ENCODE data around the gene HS3ST3B1. TPM values are rescaled to one million over a fixed set of nuclear protein-coding genes. Genes with fewer than 3 reads are reported as not detected.

The HS3ST3B1 gene
- total and polyA plus RNA-seq, 7 donors: 0.23 to 1.6 (median 0.64) TPM

GRCh38 chr17:14310605-14311004, 9.7 kb downstream of the HS3ST3B1 start:
- Histone ChIP-seq H3K4me1 (peaks cover 15% of the 10 kb centered on the region), H3K9me3 (no peaks in the 10 kb centered on the region), H3K36me3 (ENCODE audit: insufficient read depth in 1 of 2, low read depth in 1 of 2) (no peaks in the 10 kb centered on the region), H3K27ac (no peak overlapping the region), H3K27me3 (ENCODE audit: insufficient read depth in 3 of 3, low read length in 2 of 3) (peaks cover 0 to 40% (median 2%) of the 10 kb centered on the region in 3 donors), H3K4me3 (no peak overlapping the region)
- TF ChIP-seq CTCF (IDR thresholded peaks at IDR 0.05): no peak
- DNase-seq (no peak), ATAC-seq (no peak)
- intact Hi-C loops (cut with DNase I): no loop called here
- WGBS, 3 donors: 23 to 30% (median 25%) methylated on average over 7 of the region's 7 CpGs

GRCh38 chr17:14311186-14311705, 10.4 kb downstream of the HS3ST3B1 start:
- no peak for DNase-seq
- Histone ChIP-seq H3K27me3 (ENCODE audit: insufficient read depth in 3 of 3, low read length in 2 of 3) (peaks cover 0 to 34% (median 2%) of the 10 kb centered on the region in 3 donors), H3K36me3 (ENCODE audit: insufficient read depth in 1 of 2, low read depth in 1 of 2) (no peaks in the 10 kb centered on the region), H3K9me3 (no peaks in the 10 kb centered on the region), H3K27ac (no peak overlapping the region), H3K4me1 (peaks cover 15% of the 10 kb centered on the region), H3K4me3 (no peak overlapping the region)
- TF ChIP-seq CTCF (IDR thresholded peaks at IDR 0.05): no peak
- ATAC-seq: no peak
- WGBS, 3 donors: 87 to 91% (median 90%) methylated on average over 10 of the region's 10 CpGs
- intact Hi-C loops (cut with DNase I): no loop called here

- Histone ChIP-seq H3K4me1 (peaks cover 15% of the 10 kb centered on the region), H3K4me3 (no peak overlapping the region), H3K27ac (no peak overlapping the region), H3K9me3 (no peaks in the 10 kb centered on the region), H3K36me3 (ENCODE audit: insufficient read depth in 1 of 2, low read depth in 1 of 2) (no peaks in the 10 kb centered on the region), H3K27me3 (ENCODE audit: insufficient read depth in 3 of 3, low read length in 2 of 3) (peaks cover 0 to 26% (median 2%) of the 10 kb centered on the region in 3 donors)
- intact Hi-C loops (cut with DNase I): no loop called here
- DNase-seq (no peak), ATAC-seq (no peak)
- 72 to 81% (median 78%) methylated on average over 7 of the region's 7 CpGs for WGBS, 3 donors
- no peak for TF ChIP-seq CTCF (IDR thresholded peaks at IDR 0.05)
These were observed 11.1 kb downstream of the HS3ST3B1 start for GRCh38 chr17:14311981-14312380.

- H3K36me3 ChIP-seq (ENCODE audit: insufficient read depth in 1 of 2, low read depth in 1 of 2): no peaks in the 10 kb centered on the region
- no peak for ATAC-seq
- no peak for DNase-seq
- no peak overlapping the region for H3K4me3 ChIP-seq
- no peaks in the 10 kb centered on the region for H3K9me3 ChIP-seq
- intact Hi-C loops (cut with DNase I): no loop called here
- no peak overlapping the region for H3K27ac ChIP-seq
- no peak for TF ChIP-seq CTCF (IDR thresholded peaks at IDR 0.05)
- peaks cover 15% of the 10 kb centered on the region for H3K4me1 ChIP-seq
- WGBS, 3 donors: 92 to 99% (median 95%) methylated on average over 3 of the region's 3 CpGs
- H3K27me3 ChIP-seq (ENCODE audit: insufficient read depth in 3 of 3, low read length in 2 of 3): peaks cover 0 to 23% (median 2%) of the 10 kb centered on the region in 3 donors
These were observed 11.6 kb downstream of the HS3ST3B1 start for GRCh38 chr17:14312522-14312921.
